ENCODE measurements around the gene C22orf39. TPM values are rescaled to one million over a fixed set of nuclear protein-coding genes. Genes with fewer than 3 reads are reported as not detected.

Gene C22orf39
- polyA plus RNA-seq (ENCODE audit: insufficient read length in 12 of 12) = 10 to 100 TPM in 11 of 12 donors, not detected in 1; 25.1 to 36.0 (median 32.3) TPM
- long read RNA-seq, donor 1, transcript C22orf39-202 (3 exons, 3,350 nt) = minor isoform, 11 of 25 reads
- long read RNA-seq, donor 1, transcript C22orf39-203 (3 exons, 1,005 nt) = major isoform, 14 of 25 reads
- long read RNA-seq, donor 1, partial matches to known transcripts = 0 of 25 reads
- long read RNA-seq, donor 1, other reads (novel, unspliced or antisense) = 0 of 25 reads
- long read RNA-seq, donor 2, transcript C22orf39-202 (3 exons, 3,350 nt) = minor isoform, 12 of 26 reads
- long read RNA-seq, donor 2, transcript C22orf39-203 (3 exons, 1,005 nt) = major isoform, 14 of 26 reads
- long read RNA-seq, donor 2, partial matches to known transcripts = 0 of 26 reads
- long read RNA-seq, donor 2, other reads (novel, unspliced or antisense) = 0 of 26 reads
- long read RNA-seq, donor 3, transcript C22orf39-203 (3 exons, 1,005 nt) = major isoform, 6 of 9 reads
- long read RNA-seq, donor 3, partial matches to known transcripts = 0 of 9 reads
- long read RNA-seq, donor 3, other reads (novel, unspliced or antisense) = 0 of 9 reads
- long read RNA-seq, donor 4, partial matches to known transcripts = 0 of 4 reads
- long read RNA-seq, donor 4, other reads (novel, unspliced or antisense) = 0 of 4 reads
- long read RNA-seq, donor 5, transcript C22orf39-203 (3 exons, 1,005 nt) = minor isoform, 12 of 34 reads
- long read RNA-seq, donor 5, transcript C22orf39-202 (3 exons, 3,350 nt) = major isoform, 17 of 34 reads
- long read RNA-seq, donor 5, partial matches to known transcripts = 5 of 34 reads
- long read RNA-seq, donor 5, other reads (novel, unspliced or antisense) = 0 of 34 reads
- long read RNA-seq, donor 6, transcript C22orf39-202 (3 exons, 3,350 nt) = minor isoform, 8 of 20 reads
- long read RNA-seq, donor 6, transcript C22orf39-203 (3 exons, 1,005 nt) = major isoform, 12 of 20 reads
- long read RNA-seq, donor 6, partial matches to known transcripts = 0 of 20 reads
- long read RNA-seq, donor 6, other reads (novel, unspliced or antisense) = 0 of 20 reads
- long read RNA-seq, donor 7, transcript C22orf39-202 (3 exons, 3,350 nt) = major isoform, 7 of 14 reads
- long read RNA-seq, donor 7, transcript C22orf39-203 (3 exons, 1,005 nt) = major isoform, 7 of 14 reads
- long read RNA-seq, donor 7, partial matches to known transcripts = 0 of 14 reads
- long read RNA-seq, donor 7, other reads (novel, unspliced or antisense) = 0 of 14 reads
- long read RNA-seq, donor 8, transcript C22orf39-202 (3 exons, 3,350 nt) = minor isoform, 9 of 20 reads
- long read RNA-seq, donor 8, transcript C22orf39-203 (3 exons, 1,005 nt) = major isoform, 11 of 20 reads
- long read RNA-seq, donor 8, partial matches to known transcripts = 0 of 20 reads
- long read RNA-seq, donor 8, other reads (novel, unspliced or antisense) = 0 of 20 reads
- long read RNA-seq, donor 9, transcript C22orf39-202 (3 exons, 3,350 nt) = major isoform, 9 of 27 reads
- long read RNA-seq, donor 9, transcript C22orf39-203 (3 exons, 1,005 nt) = major isoform, 9 of 27 reads
- long read RNA-seq, donor 9, partial matches to known transcripts = 9 of 27 reads
- long read RNA-seq, donor 9, other reads (novel, unspliced or antisense) = 0 of 27 reads
- long read RNA-seq, donor 10, transcript C22orf39-203 (3 exons, 1,005 nt) = minor isoform, 15 of 32 reads
- long read RNA-seq, donor 10, transcript C22orf39-202 (3 exons, 3,350 nt) = major isoform, 17 of 32 reads
- long read RNA-seq, donor 10, partial matches to known transcripts = 0 of 32 reads
- long read RNA-seq, donor 10, other reads (novel, unspliced or antisense) = 0 of 32 reads
- long read RNA-seq, donor 11, transcript C22orf39-203 (3 exons, 1,005 nt) = major isoform, 11 of 25 reads
- long read RNA-seq, donor 11, transcript C22orf39-202 (3 exons, 3,350 nt) = minor isoform, 6 of 25 reads
- long read RNA-seq, donor 11, partial matches to known transcripts = 8 of 25 reads
- long read RNA-seq, donor 11, other reads (novel, unspliced or antisense) = 0 of 25 reads

- DNase-seq = peak; percentile 94
Measured at GRCh38 chr22:19447330-19448075, at the start of gene C22orf39. TSS of gene C22orf39 (minus strand) at chr22:19447711. CDS start at chr22:19447688, 23 bp downstream.

- no peak for DNase-seq
Measured at GRCh38 chr22:19497245-19497644, 49.7 kb upstream of the C22orf39 start.

- no peak for DNase-seq
Measured at GRCh38 chr22:19496324-19496630, 48.8 kb upstream of the C22orf39 start.

- DNase-seq = no peak
Measured at GRCh38 chr22:19495562-19496323, 48.2 kb upstream of the C22orf39 start.

- DNase-seq = no peak
Measured at GRCh38 chr22:19494676-19495173, 47.2 kb upstream of the C22orf39 start.

GRCh38 chr22:19494001-19494560 lies 46.6 kb upstream of the C22orf39 start:
- no peak for DNase-seq

GRCh38 chr22:19492504-19493174 lies 45.1 kb upstream of the C22orf39 start:
- no peak for DNase-seq

GRCh38 chr22:19490628-19491230 lies 43.2 kb upstream of the C22orf39 start:
- DNase-seq = no peak

GRCh38 chr22:19488884-19489843 lies 41.7 kb upstream of the C22orf39 start:
- DNase-seq = no peak

- DNase-seq = no peak
Measured at GRCh38 chr22:19488285-19488684, 40.8 kb upstream of the C22orf39 start.

GRCh38 chr22:19483481-19484244 lies 36.2 kb upstream of the C22orf39 start:
- no peak for DNase-seq

- no peak for DNase-seq
Measured at GRCh38 chr22:19482297-19482696, 34.8 kb upstream of the C22orf39 start.

GRCh38 chr22:19480789-19481188 lies 33.3 kb upstream of the C22orf39 start:
- DNase-seq = no peak

GRCh38 chr22:19480173-19480568 lies 32.7 kb upstream of the C22orf39 start:
- DNase-seq = no peak
